H1 (cell line): ENCODE measurements around the gene ENDOV. TPM values are rescaled to one million over a fixed set of nuclear protein-coding genes. Genes with fewer than 3 reads are reported as not detected.

Experiments
- ATF2 ChIP-seq: IDR thresholded peaks from 2 replicates; pipeline ENCODE4 v1.6.1; 2012; ENCODE audit warnings: low read length, inconsistent platforms
- EP300 ChIP-seq, 2 experiments: IDR thresholded peaks; 1 replicate in 1 of 2; 2 replicates in 1 of 2; pipeline ENCODE4 v1.6.1; 2011 to 2012; ENCODE audit warnings: low read depth in 2 of 2, low read length in 2 of 2, mild to moderate bottlenecking in 2 of 2, borderline replicate concordance in 1 of 2, inconsistent platforms in 1 of 2, moderate library complexity in 1 of 2
- NANOG ChIP-seq: IDR thresholded peaks from 2 replicates; pipeline ENCODE4 v1.6.1; 2011; ENCODE audit warnings: low read length, low read depth, mild to moderate bottlenecking, inconsistent platforms; ENCODE audit not compliant: insufficient read depth, poor library complexity, severe bottlenecking
- POLR2AphosphoS5 ChIP-seq: IDR thresholded peaks from 2 replicates; pipeline ENCODE4 v1.6.1; 2011; ENCODE audit warnings: low read depth, low read length
- RBBP5 ChIP-seq: IDR thresholded peaks from 2 replicates; pipeline ENCODE4 v1.7.1; 2012; ENCODE audit warnings: low read depth, mild to moderate bottlenecking, inconsistent platforms, low read length, moderate library complexity, borderline replicate concordance
- SUZ12 ChIP-seq: fragments of 200-600 bp; sonication (generic); IDR thresholded peaks from 2 replicates; pipeline ENCODE4 v1.6.1; 2012; ENCODE audit warnings: mild to moderate bottlenecking, inconsistent platforms, low read length, moderate library complexity, mixed read lengths
- polyA plus RNA-seq, 7 experiments: library from polyadenylated mRNA; depleted of rRNA in 3 of 7; stranded (reverse) in 5 of 7; unstranded in 2 of 7; fragments of >200 nt in 5 of 7; fragments of 200-250 nt in 2 of 7; gene quantifications; 1 replicate in 5 of 7; 2 replicates in 1 of 7; 4 replicates in 1 of 7; pipeline versions ENCODE4 v1.2.1 to v1.2.3, GENCODE V29; 2011 to 2013; ENCODE audit warnings: missing spikeins in 2 of 7, mixed read lengths in 2 of 7
- total RNA-seq: library from RNA; stranded (reverse); fragmentation: NEBNext Ultra II Directional; extraction: Animal tissue kit (Norgen Biotek cat#: 25700); gene quantifications from 2 replicates; pipeline ENCODE4 v1.2.1, GENCODE V29; 2021

Gene ENDOV
- total and polyA plus RNA-seq, 2 of the 8 experiments (the other 6 are each of a cell fraction or from before 2014, with no cell fraction given) = 10.6 to 13.3 TPM

- TF ChIP-seq SUZ12 (no peak), NANOG (no peak), RBBP5 (no peak), ATF2 (no peak), EP300 (IDR thresholded peaks at IDR 0.05; ENCODE audit: borderline replicate concordance in 1 of 2, low read depth in 2 of 2, low read length in 2 of 2) (no peak), POLR2AphosphoS5 (no peak)
Observed at GRCh38 chr17:80452173-80452915, 37.4 kb downstream of the ENDOV start (continued).
